OCI-M2 (cell line): ENCODE results near the gene IL6ST.
A peak's percentile ranks its signal among the peaks of the same experiment; 100 is the strongest.
"Not testable (repeated sequence)": the region's sequence is repeated elsewhere in the genome, so short reads cannot be mapped to it uniquely, and the experiment has no call there.

Source experiments
- DNase-seq: peaks from one replicate; lab custom pipeline; 2025; ENCODE audit not compliant: unreplicated experiment; lab: John Stamatoyannopoulos, UW

Gene IL6ST

GRCh38 chr5:55994495-55994997 lies at the start of gene IL6ST:
IL6ST (minus strand) TSS chr5:55994963; CDS start chr5:55976278, 18,685 bp downstream.
- no peak for DNase-seq

- peak; percentile 36 for DNase-seq
Observed at GRCh38 chr5:56039985-56040384, 45.2 kb upstream of the IL6ST start.

- DNase-seq, result not testable (repeated sequence)
Observed at GRCh38 chr5:56038206-56038605, 43.4 kb upstream of the IL6ST start.

GRCh38 chr5:56037531-56038010 lies 42.8 kb upstream of the IL6ST start:
- DNase-seq, result peak; percentile 77

GRCh38 chr5:56035394-56035793 lies 40.6 kb upstream of the IL6ST start:
- DNase-seq, result not testable (repeated sequence)

GRCh38 chr5:56029871-56030630 lies 35.3 kb upstream of the IL6ST start:
- not testable (repeated sequence) for DNase-seq

GRCh38 chr5:56029457-56029856 lies 34.7 kb upstream of the IL6ST start:
- no peak for DNase-seq

GRCh38 chr5:56028708-56029107 lies 33.9 kb upstream of the IL6ST start:
- no peak for DNase-seq

- no peak for DNase-seq
Observed at GRCh38 chr5:56026863-56027300, 32.1 kb upstream of the IL6ST start.

- no peak for DNase-seq
Observed at GRCh38 chr5:56025151-56025885, 30.6 kb upstream of the IL6ST start.

- DNase-seq, result no peak
Observed at GRCh38 chr5:56024810-56025150, 30.0 kb upstream of the IL6ST start.

- no peak for DNase-seq
Observed at GRCh38 chr5:56023296-56023695, 28.5 kb upstream of the IL6ST start.

- DNase-seq, result no peak
Observed at GRCh38 chr5:56019306-56020272, 24.8 kb upstream of the IL6ST start.

- no peak for DNase-seq
Observed at GRCh38 chr5:56018832-56019231, 24.1 kb upstream of the IL6ST start.

GRCh38 chr5:56014701-56015100 lies 19.9 kb upstream of the IL6ST start:
- not testable (repeated sequence) for DNase-seq

- not testable (repeated sequence) for DNase-seq
Observed at GRCh38 chr5:56013939-56014338, 19.2 kb upstream of the IL6ST start.

- DNase-seq, result no peak
Observed at GRCh38 chr5:56012281-56012963, 17.7 kb upstream of the IL6ST start.

- DNase-seq, result no peak
Observed at GRCh38 chr5:56011835-56012234, 17.1 kb upstream of the IL6ST start.

- no peak for DNase-seq
Observed at GRCh38 chr5:56010431-56010830, 15.7 kb upstream of the IL6ST start.

GRCh38 chr5:56006600-56006999 lies 11.8 kb upstream of the IL6ST start:
- no peak for DNase-seq
